Aorta (tissue), 5 donors: ENCODE measurements around the gene NINJ2. TPM values are rescaled to one million over a fixed set of nuclear protein-coding genes. Genes with fewer than 3 reads are reported as not detected.

Source experiments
- ATAC-seq: fragments of 200-7000 bp; cut with Tn5 transposase; one replicate; pipeline ENCODE4 v1.9.1; 2022; ENCODE audit warnings: moderate library complexity; ENCODE audit not compliant: low FRiP score
- DNase-seq, 2 donors: peaks; one replicate each; pipeline ENCODE4 v3.0.0-alpha.2; 2020
- H3K27ac ChIP-seq, 2 donors: one replicate each; pipeline ENCODE4 v1.5.1; 2013; ENCODE audit warnings: low read length in 2 of 2, mild to moderate bottlenecking in 2 of 2, moderate library complexity in 2 of 2, control low read depth in 1 of 2, inconsistent platforms in 1 of 2, low read depth in 1 of 2
- H3K27me3 ChIP-seq, 2 donors: one replicate each; pipeline ENCODE4 v1.6.1; 2013; ENCODE audit warnings: control low read depth in 1 of 2, low read length in 1 of 2, mild to moderate bottlenecking in 1 of 2, moderate library complexity in 1 of 2; ENCODE audit not compliant: insufficient read depth in 2 of 2, control insufficient read depth in 1 of 2
- H3K36me3 ChIP-seq, 2 donors: one replicate each; pipeline ENCODE4 v1.6.1; 2013; ENCODE audit warnings: control low read depth in 1 of 2, low read length in 1 of 2, mild to moderate bottlenecking in 1 of 2; ENCODE audit not compliant: insufficient read depth in 2 of 2, control insufficient read depth in 1 of 2
- H3K4me1 ChIP-seq, 2 donors: one replicate each; pipeline ENCODE4 v1.6.1; 2013; ENCODE audit warnings: low read length in 2 of 2, control low read depth in 1 of 2, mild to moderate bottlenecking in 1 of 2, moderate library complexity in 1 of 2; ENCODE audit not compliant: insufficient read depth in 2 of 2, control insufficient read depth in 1 of 2
- H3K4me3 ChIP-seq, 2 donors: one replicate each; pipeline ENCODE4 v1.5.1; 2013; ENCODE audit warnings: low read length in 2 of 2, control low read depth in 1 of 2, mild to moderate bottlenecking in 1 of 2
- H3K9me3 ChIP-seq: one replicate; pipeline ENCODE4 v1.6.1; 2013; ENCODE audit warnings: mild to moderate bottlenecking, low read length; ENCODE audit not compliant: control insufficient read depth
- WGBS, 2 donors: extraction: QIAGEN DNeasy Blood & Tissue Kit; methylation state at CpG; one replicate each; pipeline ENCODE4 v1.1.7; 2013; 5-methylcytosine and 5-hydroxymethylcytosine counted together
- intact Hi-C, 2 donors: fragments of 100-400 bp; cut with DNase I; formaldehyde crosslinking; loops; one replicate each; pipeline versions ENCODE4 v1.14.2 to v1.15.0; 2022
- polyA plus RNA-seq, 2 donors: library from polyadenylated mRNA; stranded (reverse); fragments of 200-250 nt; gene quantifications; one replicate each; pipeline ENCODE4 v1.2.3, GENCODE V29; 2013
- total RNA-seq, 2 donors: library from RNA; stranded (reverse); fragmentation: NEBNext Ultra II Directional; extraction: Animal tissue kit (Norgen Biotek cat#: 25700); gene quantifications; one replicate each; pipeline ENCODE4 v1.2.1, GENCODE V29; 2021
- donor health status: healthy with polysubstance abuse.
- donor health status: Bipolar disorder and iron deficiency.
- donor health status: DM: no; HTN: no; CAD: no.
- donor health status: DM: no; HTN: no; CAD: no.
- donor health status: DM: yes; HTN: yes; CAD: no.

The NINJ2 gene
- total and polyA plus RNA-seq, 4 donors, result 0.95 to 11.2 (median 4.9) TPM

DNA sequence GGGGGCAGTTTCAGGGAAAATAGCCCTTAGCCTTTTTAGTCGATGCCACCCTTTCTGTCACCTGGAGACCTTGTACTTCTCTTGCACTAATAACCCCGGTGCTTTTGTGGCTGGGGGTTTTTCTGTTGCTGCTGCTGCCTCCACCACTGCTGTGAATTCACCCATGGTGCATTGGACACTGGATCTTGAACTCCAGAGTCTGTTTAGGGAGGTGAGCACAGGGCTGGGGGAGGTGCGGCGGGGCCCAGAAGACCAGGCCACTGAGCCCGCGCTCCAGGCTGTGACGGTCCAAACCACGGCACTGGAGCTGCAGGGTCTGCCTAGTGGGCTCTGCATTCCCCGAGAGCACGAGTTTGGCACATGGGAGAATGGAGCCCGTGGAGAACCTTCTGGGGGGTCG, 100.6 kb downstream of the NINJ2 start:
- no peak for DNase-seq
- Histone ChIP-seq H3K36me3 (no peaks in the 10 kb centered on the region), H3K9me3 (no peaks in the 10 kb centered on the region), H3K27me3 (no peaks in the 10 kb centered on the region), H3K4me1 (no peaks in the 10 kb centered on the region), H3K4me3 (no peak overlapping the region), H3K27ac (no peak overlapping the region)
- intact Hi-C loops, result loop anchor here in 1 of 2 donors (10.0 kb wide), 1 partner anchor 392 kb away; no protein-coding TSS in a partner anchor
- no peak for ATAC-seq
- 90 to 93% methylated on average over 12 of the region's 12 CpGs for WGBS, 2 donors

DNA sequence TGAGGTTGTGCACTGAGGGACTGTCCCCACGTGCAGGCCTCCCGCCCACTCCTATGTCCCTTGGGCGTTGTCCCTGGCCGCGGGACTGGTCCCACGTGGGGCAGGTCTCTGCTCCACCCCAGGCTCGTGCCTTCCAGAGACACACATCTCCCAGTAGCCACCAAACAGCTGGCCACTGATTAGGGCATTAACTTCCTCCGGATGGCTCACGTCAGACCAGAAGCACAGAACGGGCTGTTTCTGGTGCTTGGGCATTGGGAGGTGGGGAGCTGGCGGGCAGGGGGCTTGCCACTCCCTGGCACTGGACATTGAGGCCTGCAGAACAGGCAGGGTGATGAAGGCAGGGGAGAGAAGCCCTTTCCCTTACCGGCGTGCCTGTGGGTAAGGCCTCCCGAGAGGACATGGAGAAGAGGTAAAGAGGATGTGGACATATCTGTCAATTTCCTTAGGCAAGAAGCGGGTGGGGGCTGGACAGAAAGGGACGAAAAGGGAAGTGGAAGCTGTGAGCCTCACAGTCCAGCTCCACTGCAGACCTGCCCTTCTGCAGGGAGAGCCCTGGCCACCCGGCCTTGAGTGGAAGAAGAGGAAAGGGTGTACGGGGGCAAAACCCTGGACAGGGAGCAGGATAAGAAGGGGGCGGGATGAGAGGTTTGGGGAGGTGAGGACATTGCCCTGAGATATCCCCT, 101.2 kb downstream of the NINJ2 start:
- Histone ChIP-seq H3K27ac (no peak overlapping the region), H3K36me3 (no peaks in the 10 kb centered on the region), H3K4me3 (no peak overlapping the region), H3K27me3 (no peaks in the 10 kb centered on the region), H3K4me1 (no peaks in the 10 kb centered on the region), H3K9me3 (no peaks in the 10 kb centered on the region)
- DNase-seq (peak in 1 of 2 donors; percentile 82), ATAC-seq (no peak)
- WGBS, 2 donors, result 76 to 77% methylated on average over 19 of the region's 19 CpGs
- intact Hi-C loops, result loop anchor here in 1 of 2 donors (10.0 kb wide), 1 partner anchor 393 kb away; no protein-coding TSS in a partner anchor

DNA sequence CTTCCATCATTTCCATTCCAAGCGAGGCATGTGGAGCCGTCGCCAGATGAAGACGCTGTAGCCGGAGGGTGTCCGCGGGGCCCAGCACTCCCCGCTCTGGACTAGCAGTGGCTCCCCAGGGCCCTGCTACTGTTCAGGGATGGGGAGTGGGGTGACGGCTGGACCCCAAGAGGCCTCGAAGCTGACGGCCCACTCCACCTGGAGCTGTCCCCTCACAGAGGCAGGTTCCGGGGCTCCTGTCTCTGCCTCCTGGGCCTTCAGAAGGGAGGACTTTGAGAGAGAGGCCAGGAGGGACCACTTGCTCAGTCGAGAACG, 101.9 kb downstream of the NINJ2 start:
- H3K27me3 ChIP-seq, result no peaks in the 10 kb centered on the region
- H3K36me3 ChIP-seq, result no peaks in the 10 kb centered on the region
- no peaks in the 10 kb centered on the region for H3K4me1 ChIP-seq
- ATAC-seq (no peak), DNase-seq (no peak)
- H3K9me3 ChIP-seq, result no peaks in the 10 kb centered on the region
- WGBS, 2 donors, result 91% methylated on average over 14 of the region's 14 CpGs
- intact Hi-C loops, result loop anchor here in 1 of 2 donors (10.0 kb wide), 1 partner anchor 393 kb away; no protein-coding TSS in a partner anchor
- no peak overlapping the region for H3K27ac ChIP-seq
- H3K4me3 ChIP-seq, result no peak overlapping the region

DNA sequence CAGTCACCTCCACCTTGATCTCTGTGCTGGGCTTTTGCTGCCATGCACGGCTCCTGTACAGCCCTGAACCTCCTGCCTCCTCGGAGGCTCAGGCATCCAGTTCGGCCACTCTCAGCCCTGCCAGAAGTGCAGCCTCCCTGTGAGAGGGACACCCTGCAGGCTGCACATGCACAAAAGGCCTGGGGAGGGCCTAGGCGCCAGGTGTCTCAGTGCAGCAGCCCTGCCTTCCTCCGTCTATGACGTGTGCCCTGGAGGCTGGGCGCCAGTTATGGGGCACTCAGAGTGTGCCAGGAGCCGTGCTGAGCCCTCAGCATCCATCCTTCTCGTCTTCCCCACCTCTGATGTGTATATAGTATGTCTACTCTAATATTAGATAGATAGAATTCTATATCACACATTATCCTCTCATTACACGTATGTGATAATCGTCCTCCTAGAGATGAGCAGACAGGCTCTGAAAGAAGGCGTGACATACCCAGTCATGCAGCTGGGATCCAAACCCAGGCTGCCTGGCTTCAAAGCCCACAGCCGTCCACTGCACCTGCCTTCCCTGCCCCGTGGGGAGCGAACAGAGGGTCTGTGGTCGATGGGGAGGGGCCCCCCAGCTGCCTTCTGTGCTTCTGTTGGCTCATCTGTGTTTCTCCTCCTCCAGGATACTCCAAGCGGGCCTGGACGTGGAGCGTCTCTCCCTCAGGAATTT, 102.4 kb downstream of the NINJ2 start:
- ATAC-seq (no peak), DNase-seq (no peak)
- H3K4me3 ChIP-seq, result no peak overlapping the region
- no peaks in the 10 kb centered on the region for H3K27me3 ChIP-seq
- intact Hi-C loops, result loop anchor here in 1 of 2 donors (10.0 kb wide), 1 partner anchor 394 kb away; no protein-coding TSS in a partner anchor
- no peaks in the 10 kb centered on the region for H3K4me1 ChIP-seq
- 83 to 87% methylated on average over 19 of the region's 19 CpGs for WGBS, 2 donors
- no peaks in the 10 kb centered on the region for H3K36me3 ChIP-seq
- no peak overlapping the region for H3K27ac ChIP-seq
- no peaks in the 10 kb centered on the region for H3K9me3 ChIP-seq

DNA sequence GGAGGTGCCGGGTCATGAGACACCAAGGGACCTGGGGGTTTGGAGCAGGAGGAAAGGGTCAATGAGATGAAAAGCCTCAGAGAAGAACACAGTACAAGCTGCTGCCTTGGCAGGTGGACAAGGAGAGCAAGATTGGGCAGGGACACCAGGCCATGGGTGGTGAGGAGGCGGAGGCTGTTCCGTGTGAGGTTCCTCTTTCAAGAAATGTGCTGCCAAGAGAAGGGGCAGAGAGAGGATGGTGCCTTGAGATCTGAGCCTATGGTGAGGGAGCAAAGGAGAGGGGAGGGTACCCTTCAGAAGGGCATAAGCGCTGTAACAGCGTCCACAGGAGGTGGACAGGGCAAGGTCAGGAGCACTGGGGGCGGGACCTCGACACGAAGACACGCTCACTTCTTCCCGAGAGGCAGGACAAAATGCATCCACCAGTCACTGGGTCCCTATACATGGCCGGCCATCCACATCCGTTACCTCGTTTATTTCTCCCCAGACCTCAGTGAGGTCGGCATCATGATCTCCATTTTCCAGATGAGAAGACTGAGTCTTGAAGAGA, 103.3 kb downstream of the NINJ2 start:
- H3K27ac ChIP-seq, result no peak overlapping the region
- ATAC-seq, result no peak
- WGBS, 2 donors, result 89 to 92% methylated on average over 14 of the region's 14 CpGs
- no peaks in the 10 kb centered on the region for H3K4me1 ChIP-seq
- no peaks in the 10 kb centered on the region for H3K36me3 ChIP-seq
- no peak for DNase-seq
- intact Hi-C loops, result loop anchor here in 1 of 2 donors (10.0 kb wide), 1 partner anchor 395 kb away; no protein-coding TSS in a partner anchor
- no peak overlapping the region for H3K4me3 ChIP-seq
- no peaks in the 10 kb centered on the region for H3K27me3 ChIP-seq
- H3K9me3 ChIP-seq, result no peaks in the 10 kb centered on the region

DNA sequence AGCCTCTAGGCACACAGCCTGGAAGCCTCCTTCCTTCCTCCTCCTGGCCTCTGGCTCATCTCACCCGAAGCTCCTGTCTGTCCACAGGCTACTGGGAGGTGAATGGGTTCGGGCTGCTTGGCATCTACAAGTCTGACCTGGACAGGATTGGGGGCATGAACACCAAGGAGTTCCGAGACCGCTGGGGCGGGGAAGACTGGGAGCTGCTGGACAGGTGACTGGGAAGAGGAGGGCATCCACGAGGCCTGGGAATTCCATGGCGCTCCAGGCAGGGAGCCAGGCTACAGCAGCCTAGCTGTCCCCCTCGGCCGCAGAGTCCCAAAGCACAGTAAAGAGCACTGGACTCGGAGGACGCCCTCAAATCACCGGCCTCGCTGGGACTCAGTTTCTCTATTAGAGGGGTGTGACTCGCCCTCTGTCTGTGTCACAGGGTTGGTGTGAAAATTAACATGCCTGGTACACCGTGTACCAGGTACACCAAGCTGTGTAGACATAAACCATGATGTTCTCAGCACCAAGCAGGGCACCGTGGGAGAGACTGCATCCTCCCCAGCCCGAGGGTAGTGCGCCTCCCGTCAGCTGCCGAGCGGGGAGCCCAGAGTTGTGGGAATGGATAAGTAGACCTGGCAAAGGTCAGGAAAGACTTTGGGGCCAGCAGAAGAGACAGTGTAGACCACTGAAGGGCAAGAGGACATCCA, 103.9 kb downstream of the NINJ2 start:
- 86 to 90% methylated on average over 21 of the region's 21 CpGs for WGBS, 2 donors
- Histone ChIP-seq H3K9me3 (no peaks in the 10 kb centered on the region), H3K4me1 (no peaks in the 10 kb centered on the region), H3K4me3 (no peak overlapping the region), H3K36me3 (no peaks in the 10 kb centered on the region), H3K27me3 (no peaks in the 10 kb centered on the region), H3K27ac (no peak overlapping the region)
- DNase-seq, result no peak
- ATAC-seq, result no peak
- intact Hi-C loops, result no loop called here

DNA sequence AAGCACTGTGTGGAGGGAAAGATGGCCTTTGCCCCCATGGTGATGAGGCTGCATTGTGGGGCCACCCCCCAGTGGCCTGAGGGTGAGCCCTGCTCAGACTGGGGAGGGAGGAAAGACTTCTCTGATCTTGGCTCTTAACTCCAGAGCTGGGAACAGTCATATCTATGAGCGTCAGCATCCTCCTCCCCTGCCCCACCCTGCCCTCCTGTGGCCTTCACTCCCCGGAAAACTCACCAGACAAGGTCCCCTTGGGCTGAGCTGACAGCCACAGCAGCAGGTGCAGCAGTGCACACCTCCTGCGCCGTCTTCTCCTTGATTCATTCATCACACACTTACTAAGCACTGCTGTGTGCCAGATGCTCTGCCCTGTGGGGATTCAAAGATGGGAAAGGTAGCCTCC, 104.7 kb downstream of the NINJ2 start:
- Histone ChIP-seq H3K27me3 (no peaks in the 10 kb centered on the region), H3K4me3 (no peak overlapping the region), H3K9me3 (no peaks in the 10 kb centered on the region), H3K36me3 (no peaks in the 10 kb centered on the region), H3K4me1 (no peaks in the 10 kb centered on the region), H3K27ac (no peak overlapping the region)
- DNase-seq (no peak), ATAC-seq (no peak)
- WGBS, 2 donors, result 84 to 89% methylated on average over 4 of the region's 4 CpGs
- intact Hi-C loops, result no loop called here

DNA sequence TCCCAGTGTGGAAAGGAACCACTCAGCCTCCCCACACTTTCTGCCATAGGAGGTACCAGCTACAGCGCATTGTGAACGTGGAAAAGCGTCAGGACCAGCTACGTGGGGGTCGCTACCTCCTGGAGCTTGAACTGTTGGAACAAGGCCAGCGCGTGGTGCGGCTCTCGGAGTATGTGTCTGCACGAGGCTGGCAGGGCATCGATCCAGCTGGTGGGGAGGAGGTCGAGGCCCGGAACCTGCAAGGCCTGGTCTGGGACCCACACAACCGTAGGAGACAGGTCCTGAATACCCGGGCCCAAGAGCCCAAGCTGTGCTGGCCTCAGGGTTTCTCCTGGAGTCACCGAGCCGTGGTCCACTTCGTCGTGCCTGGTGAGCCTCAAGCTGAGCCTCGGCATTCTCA, 106.7 kb downstream of the NINJ2 start:
- WGBS, 2 donors, result 83 to 85% methylated on average over 20 of the region's 20 CpGs
- DNase-seq (peak in 1 of 2 donors; percentile 45), ATAC-seq (no peak)
- intact Hi-C loops, result no loop called here
- no peaks in the 10 kb centered on the region for H3K9me3 ChIP-seq
- no peaks in the 10 kb centered on the region for H3K36me3 ChIP-seq
- no peaks in the 10 kb centered on the region for H3K4me1 ChIP-seq
- no peak overlapping the region for H3K27ac ChIP-seq
- no peak overlapping the region for H3K4me3 ChIP-seq
- H3K27me3 ChIP-seq, result no peaks in the 10 kb centered on the region
